CD14-positive monocyte (primary cell): ENCODE measurements around the gene RNF151. TPM values are rescaled to one million over a fixed set of nuclear protein-coding genes. Genes with fewer than 3 reads are reported as not detected.

Source experiments
- DNase-seq, 3 donors: peaks; one replicate each; pipeline ENCODE4 v3.0.0-alpha.2; 2011 to 2022
- H2AFZ ChIP-seq: 2 replicates; pipeline ENCODE4 v1.6.0; 2012; ENCODE audit warnings: mild to moderate bottlenecking, low read depth, low read length, inconsistent platforms; ENCODE audit not compliant: insufficient read depth, poor library complexity, severe bottlenecking
- H3K27ac ChIP-seq, 2 donors: 1 replicate in 1 of 2; 2 replicates in 1 of 2; pipeline ENCODE4 v1.5.1; 2012 to 2013; ENCODE audit warnings: low read length in 2 of 2, control low read depth in 1 of 2, inconsistent platforms in 1 of 2, low read depth in 1 of 2, mild to moderate bottlenecking in 1 of 2
- H3K27me3 ChIP-seq, 2 donors: one replicate each; pipeline versions ENCODE4 v1.6.0 to v1.6.1; 2011 to 2013; ENCODE audit warnings: low read length in 2 of 2; ENCODE audit not compliant: control insufficient read depth in 2 of 2, insufficient read depth in 2 of 2
- H3K36me3 ChIP-seq, 2 donors: replicated peaks in 1 of 2; 1 replicate in 1 of 2; 2 replicates in 1 of 2; pipeline versions ENCODE4 v1.5.1 to v1.6.1; 2012 to 2013; ENCODE audit warnings: low read length in 2 of 2, control low read depth in 1 of 2, inconsistent platforms in 1 of 2, mild to moderate bottlenecking in 1 of 2; ENCODE audit not compliant: insufficient read depth in 2 of 2, control insufficient read depth in 1 of 2
- H3K4me1 ChIP-seq, 2 donors: 1 replicate in 1 of 2; 2 replicates in 1 of 2; pipeline versions ENCODE4 v1.5.1 to v1.6.1; 2012 to 2013; ENCODE audit warnings: low read length in 2 of 2, control low read depth in 1 of 2, inconsistent platforms in 1 of 2, mild to moderate bottlenecking in 1 of 2, moderate library complexity in 1 of 2; ENCODE audit not compliant: insufficient read depth in 2 of 2, control insufficient read depth in 1 of 2
- H3K4me2 ChIP-seq: replicated peaks from 2 replicates; pipeline ENCODE3; 2012; ENCODE audit warnings: low read length, moderate library complexity, mild to moderate bottlenecking; ENCODE audit not compliant: poor library complexity, severe bottlenecking; ENCODE audit errors: extremely low read depth
- H3K4me3 ChIP-seq, 3 experiments: fragments of 200-600 bp in 1 of 3; sonication (generic) in 1 of 3; replicated peaks in 1 of 3; 1 replicate in 2 of 3; 2 replicates in 1 of 3; pipeline ENCODE4 v1.5.1; 2011 to 2013; ENCODE audit warnings: low read length in 3 of 3, mild to moderate bottlenecking in 3 of 3, control low read depth in 2 of 3, low read depth in 2 of 3, inconsistent platforms in 1 of 3, moderate library complexity in 1 of 3
- H3K79me2 ChIP-seq: 2 replicates; pipeline ENCODE4 v1.6.0; 2012; ENCODE audit warnings: mild to moderate bottlenecking, control low read depth, inconsistent platforms, low read length, moderate library complexity; ENCODE audit not compliant: insufficient read depth
- H3K9ac ChIP-seq: 2 replicates; pipeline ENCODE4 v1.6.0; 2017; ENCODE audit warnings: low read length, mild to moderate bottlenecking; ENCODE audit not compliant: insufficient read depth, poor library complexity, severe bottlenecking
- H3K9me3 ChIP-seq, 2 donors: replicated peaks in 1 of 2; 1 replicate in 1 of 2; 2 replicates in 1 of 2; pipeline versions ENCODE4 v1.5.1 to v1.6.1; 2012 to 2013; ENCODE audit warnings: low read length in 2 of 2, control low read depth in 1 of 2; ENCODE audit not compliant: control insufficient read depth in 1 of 2, insufficient read depth in 1 of 2
- H4K20me1 ChIP-seq: 2 replicates; pipeline ENCODE4 v1.6.0; 2012; ENCODE audit warnings: mild to moderate bottlenecking, low read length, control low read depth, moderate library complexity; ENCODE audit not compliant: insufficient read depth
- H3K27ac Mint-ChIP-seq, 7 donors: one replicate each; pipeline ENCODE4 v1.8.0; 2020; ENCODE audit warnings: mild to moderate bottlenecking in 7 of 7, mixed read lengths in 7 of 7, moderate library complexity in 6 of 7, inconsistent platforms in 2 of 7
- H3K27me3 Mint-ChIP-seq, 3 donors: one replicate each; pipeline ENCODE4 v1.8.0; 2021 to 2022; ENCODE audit warnings: low read depth in 3 of 3, mild to moderate bottlenecking in 3 of 3, mixed read lengths in 3 of 3, moderate library complexity in 3 of 3, inconsistent platforms in 1 of 3
- H3K36me3 Mint-ChIP-seq, 2 donors: one replicate each; pipeline ENCODE4 v1.8.0; 2020; ENCODE audit warnings: mixed read lengths in 2 of 2, inconsistent platforms in 1 of 2, mild to moderate bottlenecking in 1 of 2
- H3K4me1 Mint-ChIP-seq: one replicate; pipeline ENCODE4 v1.8.0; 2020; ENCODE audit warnings: mild to moderate bottlenecking, mixed read lengths
- H3K4me3 Mint-ChIP-seq, 2 donors: one replicate each; pipeline ENCODE4 v1.8.0; 2020; ENCODE audit warnings: mild to moderate bottlenecking in 2 of 2, mixed read lengths in 2 of 2, moderate library complexity in 1 of 2
- H3K9me3 Mint-ChIP-seq, 7 donors: one replicate each; pipeline ENCODE4 v1.8.0; 2020 to 2022; ENCODE audit warnings: mixed read lengths in 7 of 7, mild to moderate bottlenecking in 6 of 7, moderate library complexity in 6 of 7, inconsistent platforms in 2 of 7
- WGBS: methylation state at CpG from one replicate; pipeline ENCODE4 v1.1.5; 2013; ENCODE audit warnings: missing lambda C conversion rate; ENCODE audit not compliant: insufficient coverage; 5-methylcytosine and 5-hydroxymethylcytosine counted together
- intact Hi-C, 2 donors: fragments of 100-400 bp; cut with micrococcal nuclease; formaldehyde crosslinking; loops; one replicate each; pipeline versions ENCODE4 v1.15.0 to v1.15.1; 2023
- polyA plus RNA-seq, 3 donors: library from polyadenylated mRNA; depleted of rRNA in 1 of 3; unstranded in 2 of 3; stranded (reverse) in 1 of 3; fragments of 300-500 nt in 2 of 3; fragments of >200 nt in 1 of 3; fragmentation: Illumina TruSeq in 2 of 3; gene quantifications; 1 replicate in 2 of 3; 2 replicates in 1 of 3; pipeline ENCODE4 v1.2.3, GENCODE V29; 2012 to 2021
- TF ChIP-seq, protein P1 (sequence below): fragments of 200-600 bp; IDR thresholded peaks from one replicate; pipeline ENCODE4 v1.8.0; 2022; ENCODE audit warnings: antibody characterized with exemption, mild to moderate bottlenecking

RNF151 gene
- polyA plus RNA-seq, 3 donors = not detected

DNA sequence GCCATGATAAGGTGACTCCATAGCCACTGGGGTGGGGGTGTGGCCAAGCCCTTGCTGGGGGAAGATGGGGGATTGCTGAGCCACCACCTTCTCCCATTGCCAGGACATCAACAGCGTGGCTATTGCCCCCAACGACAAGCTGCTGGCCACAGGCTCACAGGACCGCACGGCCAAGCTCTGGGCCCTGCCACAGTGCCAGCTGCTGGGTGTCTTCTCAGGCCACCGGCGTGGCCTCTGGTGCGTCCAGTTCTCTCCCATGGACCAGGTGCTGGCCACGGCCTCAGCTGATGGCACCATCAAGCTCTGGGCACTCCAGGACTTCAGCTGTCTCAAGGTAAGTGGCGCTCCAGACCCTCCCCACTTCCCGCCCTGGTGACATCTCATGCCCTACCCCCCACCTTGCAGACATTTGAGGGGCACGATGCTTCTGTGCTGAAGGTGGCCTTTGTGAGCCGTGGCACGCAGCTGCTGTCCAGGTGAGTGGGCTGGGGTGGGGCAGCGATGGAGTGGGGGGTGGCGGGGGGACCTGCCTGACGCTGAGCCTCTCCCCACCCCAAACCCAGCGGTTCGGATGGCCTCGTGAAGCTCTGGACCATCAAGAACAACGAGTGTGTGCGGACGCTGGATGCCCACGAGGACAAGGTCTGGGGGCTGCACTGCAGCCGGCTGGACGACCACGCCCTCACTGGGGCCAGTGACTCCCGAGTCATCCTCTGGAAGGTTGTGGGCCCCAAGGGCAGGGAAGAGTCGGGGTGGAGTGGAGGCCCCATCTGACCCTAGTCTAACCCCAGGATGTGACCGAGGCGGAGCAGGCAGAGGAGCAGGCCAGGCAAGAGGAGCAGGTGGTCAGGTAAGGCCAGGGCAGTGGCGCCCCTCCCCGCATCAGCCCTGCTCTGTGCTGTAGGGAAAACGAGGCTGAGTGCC, 10.6 kb downstream of the RNF151 start:
- Mint-ChIP-seq H3K27me3 (peaks cover 34 to 47% (median 37%) of the 10 kb centered on the region in 3 donors), H3K27ac (no peak overlapping the region), H3K36me3 (peaks cover 44 to 48% of the 10 kb centered on the region in 2 donors), H3K4me1 (peaks cover 10% of the 10 kb centered on the region), H3K4me3 (no peak overlapping the region), H3K9me3 (peaks cover 0 to 6% (median 1%) of the 10 kb centered on the region in 7 donors)
- no peak overlapping the region for H3K27ac ChIP-seq
- peaks cover 26 to 37% of the 10 kb centered on the region in 2 donors for H3K27me3 ChIP-seq
- intact Hi-C loops = no loop called here
- H3K9ac ChIP-seq = no peak overlapping the region
- peaks cover 8% of the 10 kb centered on the region for H3K79me2 ChIP-seq
- H2AFZ ChIP-seq = no peak overlapping the region
- H4K20me1 ChIP-seq = peaks cover 4% of the 10 kb centered on the region
- H3K4me2 ChIP-seq = no peak overlapping the region
- H3K4me3 ChIP-seq = no peak overlapping the region
- H3K9me3 ChIP-seq = peaks cover 0 to 13% of the 10 kb centered on the region in 2 donors
- peaks cover 45 to 47% of the 10 kb centered on the region in 2 donors for H3K36me3 ChIP-seq
- H3K4me1 ChIP-seq = peaks cover 9 to 11% of the 10 kb centered on the region in 2 donors
- TF ChIP-seq, protein P1, sequence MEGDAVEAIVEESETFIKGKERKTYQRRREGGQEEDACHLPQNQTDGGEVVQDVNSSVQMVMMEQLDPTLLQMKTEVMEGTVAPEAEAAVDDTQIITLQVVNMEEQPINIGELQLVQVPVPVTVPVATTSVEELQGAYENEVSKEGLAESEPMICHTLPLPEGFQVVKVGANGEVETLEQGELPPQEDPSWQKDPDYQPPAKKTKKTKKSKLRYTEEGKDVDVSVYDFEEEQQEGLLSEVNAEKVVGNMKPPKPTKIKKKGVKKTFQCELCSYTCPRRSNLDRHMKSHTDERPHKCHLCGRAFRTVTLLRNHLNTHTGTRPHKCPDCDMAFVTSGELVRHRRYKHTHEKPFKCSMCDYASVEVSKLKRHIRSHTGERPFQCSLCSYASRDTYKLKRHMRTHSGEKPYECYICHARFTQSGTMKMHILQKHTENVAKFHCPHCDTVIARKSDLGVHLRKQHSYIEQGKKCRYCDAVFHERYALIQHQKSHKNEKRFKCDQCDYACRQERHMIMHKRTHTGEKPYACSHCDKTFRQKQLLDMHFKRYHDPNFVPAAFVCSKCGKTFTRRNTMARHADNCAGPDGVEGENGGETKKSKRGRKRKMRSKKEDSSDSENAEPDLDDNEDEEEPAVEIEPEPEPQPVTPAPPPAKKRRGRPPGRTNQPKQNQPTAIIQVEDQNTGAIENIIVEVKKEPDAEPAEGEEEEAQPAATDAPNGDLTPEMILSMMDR = no peak
- whole genome bisulfite sequencing = 96% methylated on average over 20 of the region's 33 CpGs
- no peak for DNase-seq

DNA sequence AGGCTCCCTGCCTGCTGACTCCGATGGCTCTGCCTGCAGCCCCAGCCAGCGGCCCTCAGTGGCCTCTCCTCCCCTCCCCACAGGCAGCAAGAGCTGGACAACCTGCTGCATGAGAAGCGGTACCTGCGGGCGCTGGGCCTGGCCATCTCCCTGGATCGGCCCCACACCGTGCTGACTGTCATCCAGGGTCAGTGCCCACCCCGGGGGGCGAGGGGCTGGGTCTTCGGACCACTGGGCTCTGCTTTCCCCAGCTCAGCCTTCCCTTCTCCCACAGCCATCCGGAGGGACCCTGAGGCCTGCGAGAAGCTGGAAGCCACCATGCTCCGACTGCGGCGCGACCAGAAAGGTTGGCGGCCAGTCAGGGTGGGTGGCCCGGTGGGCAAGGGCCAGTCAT, 11.2 kb downstream of the RNF151 start:
- H3K27ac ChIP-seq = no peak overlapping the region
- H3K27me3 Mint-ChIP-seq = peaks cover 41 to 54% (median 44%) of the 10 kb centered on the region in 3 donors
- H3K9ac ChIP-seq = no peak overlapping the region
- peaks cover 4 to 7% of the 10 kb centered on the region in 2 donors for H3K4me1 ChIP-seq
- H3K36me3 ChIP-seq = peaks cover 45 to 47% of the 10 kb centered on the region in 2 donors
- H2AFZ ChIP-seq = no peak overlapping the region
- intact Hi-C loops = no loop called here
- peaks cover 0 to 17% of the 10 kb centered on the region in 2 donors for H3K9me3 ChIP-seq
- no peak overlapping the region for H3K27ac Mint-ChIP-seq
- H3K79me2 ChIP-seq = peaks cover 1% of the 10 kb centered on the region
- H3K4me3 Mint-ChIP-seq = no peak overlapping the region
- no peak overlapping the region for H3K4me2 ChIP-seq
- peaks cover 0 to 12% (median 3%) of the 10 kb centered on the region in 7 donors for H3K9me3 Mint-ChIP-seq
- WGBS = 94% methylated on average over 13 of the region's 18 CpGs
- H3K27me3 ChIP-seq = peaks cover 30 to 43% of the 10 kb centered on the region in 2 donors
- no peak overlapping the region for H3K4me3 ChIP-seq
- no peak for DNase-seq
- TF ChIP-seq, protein P1 = no peak
- H4K20me1 ChIP-seq = peaks cover 4% of the 10 kb centered on the region
- peaks cover 6% of the 10 kb centered on the region for H3K4me1 Mint-ChIP-seq
- peaks cover 45 to 51% of the 10 kb centered on the region in 2 donors for H3K36me3 Mint-ChIP-seq
